Activated T-cell treated with anti-CD3 and anti-CD28 coated beads for 4 hours (primary cell): ENCODE measurements around the gene FANK1.

ENCODE experiments used
- DNase-seq: peaks from one replicate; pipeline ENCODE4 v3.0.0-alpha.2; 2020

FANK1 gene

GRCh38 chr10:125992254-125992653, 95.9 kb downstream of the FANK1 start:
- DNase-seq, result no peak

- no peak for DNase-seq
Measured at GRCh38 chr10:125994601-125995000, 98.2 kb downstream of the FANK1 start.

GRCh38 chr10:125995726-125996304, 99.5 kb downstream of the FANK1 start:
- DNase-seq, result no peak

- no peak for DNase-seq
Measured at GRCh38 chr10:125997586-125997985, 101.2 kb downstream of the FANK1 start.

GRCh38 chr10:125999694-126000093, 103.3 kb downstream of the FANK1 start:
- DNase-seq, result no peak

GRCh38 chr10:126001576-126001975, 105.2 kb downstream of the FANK1 start:
- no peak for DNase-seq

- DNase-seq, result no peak
Measured at GRCh38 chr10:126004752-126005151, 108.4 kb downstream of the FANK1 start.

- no peak for DNase-seq
Measured at GRCh38 chr10:126006264-126006663, 109.9 kb downstream of the FANK1 start.

- no peak for DNase-seq
Measured at GRCh38 chr10:126006906-126007305, 110.5 kb downstream of the FANK1 start.

GRCh38 chr10:126009650-126010049, 113.3 kb downstream of the FANK1 start:
- no peak for DNase-seq

GRCh38 chr10:126011995-126012394, 115.6 kb downstream of the FANK1 start:
- no peak for DNase-seq

GRCh38 chr10:126012485-126012884, 116.1 kb downstream of the FANK1 start:
- no peak for DNase-seq

- DNase-seq, result no peak
Measured at GRCh38 chr10:126013489-126014281, 117.3 kb downstream of the FANK1 start.

- no peak for DNase-seq
Measured at GRCh38 chr10:126014309-126014708, 117.9 kb downstream of the FANK1 start.

- DNase-seq, result no peak
Measured at GRCh38 chr10:126015413-126015812, 119.0 kb downstream of the FANK1 start.

GRCh38 chr10:126016156-126016805, 119.9 kb downstream of the FANK1 start:
- no peak for DNase-seq

- DNase-seq, result no peak
Measured at GRCh38 chr10:126016882-126017281, 120.5 kb downstream of the FANK1 start.

- DNase-seq, result no peak
Measured at GRCh38 chr10:126017961-126018560, 121.7 kb downstream of the FANK1 start.

GRCh38 chr10:126021833-126022500, 125.6 kb downstream of the FANK1 start:
- DNase-seq, result no peak

- no peak for DNase-seq
Measured at GRCh38 chr10:126022841-126023240, 126.5 kb downstream of the FANK1 start.

GRCh38 chr10:126027692-126028091, 131.3 kb downstream of the FANK1 start:
- no peak for DNase-seq

- DNase-seq, result no peak
Measured at GRCh38 chr10:126029999-126030398, 133.6 kb downstream of the FANK1 start.

- no peak for DNase-seq
Measured at GRCh38 chr10:126034586-126034985, 138.2 kb downstream of the FANK1 start.
